HG03039 (cell line): ENCODE results near the gene ADGRL3.

Source experiments
- ATAC-seq: cut with Tn5 transposase; IDR thresholded peaks from one replicate; pipeline ENCODE4 v1.9.1; 2021; ENCODE audit warnings: mild to moderate bottlenecking, moderate library complexity; ENCODE audit not compliant: unreplicated experiment

The ADGRL3 gene

GRCh38 chr4:61531188-61531587 lies 331.1 kb downstream of the ADGRL3 start:
- ATAC-seq = no peak

DNA sequence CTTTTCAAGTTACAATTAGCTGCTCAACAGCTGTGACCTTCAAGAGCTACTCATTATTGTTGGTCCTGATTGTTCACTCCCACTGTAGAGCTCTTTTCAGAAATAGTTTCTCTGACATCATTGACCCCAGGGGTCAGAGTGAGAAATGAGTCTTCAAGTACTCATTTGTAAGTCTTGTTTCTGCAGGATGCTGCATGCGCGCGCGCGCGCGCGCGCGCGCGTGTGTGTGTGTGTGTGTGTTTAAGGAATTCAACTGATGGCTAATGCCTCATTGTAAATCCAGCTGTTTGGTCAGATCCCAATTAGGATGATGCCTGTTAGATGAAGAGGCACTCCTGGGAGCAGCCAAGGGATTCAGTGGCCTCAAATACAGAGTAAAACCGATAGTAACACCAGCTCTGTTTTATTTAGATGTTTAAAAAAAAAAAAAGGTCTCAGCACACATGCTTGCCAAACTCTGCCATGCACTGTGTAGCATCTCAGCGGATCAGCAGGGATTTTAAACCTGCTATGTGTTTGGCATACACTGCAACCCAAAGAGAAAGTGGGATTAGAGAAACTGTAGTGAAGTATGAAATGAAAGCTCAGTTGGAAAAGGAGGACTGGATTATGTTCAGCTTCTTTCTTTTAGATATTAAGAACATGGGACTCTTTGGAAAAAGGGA lies 332.3 kb downstream of the ADGRL3 start:
- no peak for ATAC-seq

DNA sequence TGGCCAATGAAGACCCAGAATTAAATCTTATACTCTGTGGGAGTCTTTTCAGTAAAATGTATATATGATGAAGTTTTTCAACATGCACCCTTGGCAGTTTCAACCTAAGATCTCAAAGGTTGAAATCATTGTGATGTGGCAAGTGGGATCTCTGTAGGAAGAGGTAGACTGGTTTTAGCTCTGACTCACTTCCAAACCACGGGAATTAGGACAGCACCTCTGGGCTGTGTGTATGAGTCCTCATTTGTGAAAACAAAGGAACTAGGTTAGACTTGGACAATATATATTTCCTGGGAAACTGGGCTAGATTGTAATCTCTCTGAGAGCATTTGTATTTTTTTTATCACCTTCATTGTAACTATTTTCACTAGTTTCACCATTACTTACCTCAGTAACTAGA lies 333.0 kb downstream of the ADGRL3 start:
- no peak for ATAC-seq

DNA sequence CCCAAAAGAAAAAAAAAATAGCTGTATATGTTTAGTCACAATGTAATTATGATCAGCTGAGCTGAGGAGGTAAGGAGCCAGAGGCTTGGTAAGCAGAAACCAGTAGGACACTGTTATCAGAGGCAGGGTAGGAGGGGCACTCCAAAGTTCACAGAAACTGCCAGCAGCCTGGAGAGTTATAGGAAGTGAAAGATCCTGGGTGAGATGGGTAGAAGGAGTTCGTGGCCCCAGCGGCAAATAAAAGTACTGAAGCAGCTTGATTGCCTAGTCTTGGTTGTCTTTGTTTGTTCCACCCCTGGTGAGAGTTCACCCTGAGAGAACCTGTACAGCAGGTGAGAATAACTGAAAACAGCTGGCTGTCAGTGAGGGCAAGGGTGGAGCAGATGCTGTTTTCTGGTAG lies 340.8 kb downstream of the ADGRL3 start:
- ATAC-seq = no peak

DNA sequence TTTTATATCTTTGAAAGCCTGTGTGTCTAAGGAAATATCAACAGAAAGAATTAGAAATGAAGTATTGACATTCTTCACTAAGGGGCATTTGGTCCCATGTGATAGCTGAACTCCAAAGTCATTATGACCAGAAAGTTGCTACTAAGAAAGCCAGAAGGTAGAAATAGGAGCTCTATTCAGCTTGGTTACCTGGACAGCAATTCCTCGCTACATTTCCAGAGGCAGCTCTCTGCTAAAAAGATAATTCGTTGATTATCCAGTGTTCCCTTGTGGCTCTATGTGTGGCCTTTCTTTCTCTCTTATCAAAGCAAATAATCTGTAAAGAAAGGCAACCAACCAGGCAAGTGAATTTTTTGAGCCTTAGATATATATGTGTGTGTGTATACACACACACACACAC lies 341.3 kb downstream of the ADGRL3 start:
- ATAC-seq = no peak

GRCh38 chr4:61543976-61544375 lies 343.9 kb downstream of the ADGRL3 start:
- ATAC-seq = no peak

DNA sequence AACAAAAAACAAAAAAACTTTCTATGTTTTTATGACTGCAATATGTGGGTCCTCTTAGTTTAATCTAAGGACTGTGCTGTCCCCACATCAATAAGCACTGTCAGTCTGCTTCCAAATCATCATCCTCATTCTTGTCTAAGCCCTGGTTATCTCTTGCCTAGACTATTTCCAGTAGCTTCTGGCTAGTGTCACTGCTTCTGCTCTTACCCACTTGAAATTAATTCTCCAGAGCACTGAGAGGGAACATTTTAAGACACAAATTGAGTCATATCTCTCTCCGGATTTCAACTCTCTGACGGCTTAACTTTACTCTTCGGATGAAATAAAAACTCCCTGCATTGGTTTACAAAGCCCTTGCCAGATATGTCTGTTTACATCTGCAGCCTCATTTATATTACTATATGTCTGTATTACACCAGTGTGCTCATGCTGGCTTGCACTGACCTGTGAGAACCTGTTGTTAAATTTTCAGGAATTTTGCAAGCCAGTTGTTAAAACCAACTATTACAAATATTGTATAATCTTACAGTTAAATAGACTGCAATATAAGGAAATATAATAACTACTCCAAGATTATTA lies 345.9 kb downstream of the ADGRL3 start:
- no peak for ATAC-seq

DNA sequence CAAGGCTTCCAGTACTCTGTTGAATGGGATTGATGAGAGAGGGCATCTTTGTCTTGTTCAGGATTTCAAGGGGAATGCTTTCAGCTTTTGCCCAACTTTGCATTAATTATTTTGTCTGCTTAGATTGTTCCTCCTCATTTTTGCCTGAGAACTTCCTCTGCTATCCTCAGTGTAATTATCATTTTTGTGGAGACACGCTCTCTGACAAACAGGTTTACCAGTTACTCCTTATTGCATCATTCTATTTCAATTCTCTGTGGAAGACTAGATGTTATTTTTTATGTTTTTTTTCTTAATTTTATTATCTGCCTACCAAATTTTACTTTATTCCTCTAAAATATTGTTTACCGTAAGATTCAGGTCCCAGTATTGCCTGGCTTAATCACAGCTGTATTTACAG lies 349.2 kb downstream of the ADGRL3 start:
- ATAC-seq = no peak

DNA sequence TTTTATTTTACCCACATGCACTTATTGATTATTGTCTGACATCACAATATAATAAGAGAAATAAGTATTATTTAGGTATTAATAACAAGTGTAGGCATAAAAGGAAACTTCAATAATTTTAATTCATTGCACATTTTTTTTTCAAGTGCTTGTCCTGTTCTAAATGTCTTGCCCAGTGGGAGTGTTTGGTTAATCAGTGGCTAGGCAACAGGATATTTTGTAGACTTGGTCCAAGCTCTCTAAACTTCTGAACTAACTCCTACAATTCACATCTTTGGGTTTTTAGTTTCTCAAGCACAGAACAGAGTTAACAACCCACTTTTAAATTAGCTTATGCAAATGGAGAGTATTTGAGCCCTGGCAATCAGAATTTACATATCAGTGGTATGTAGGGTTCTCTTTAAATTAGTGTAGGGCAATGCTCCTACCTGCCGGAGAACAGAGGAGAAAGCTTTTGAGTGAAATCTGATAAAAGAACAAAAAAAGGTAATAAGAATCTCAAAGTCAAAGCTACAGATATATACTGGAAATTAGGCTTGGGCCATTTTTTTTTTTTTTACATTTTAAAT lies 353.5 kb downstream of the ADGRL3 start:
- no peak for ATAC-seq

DNA sequence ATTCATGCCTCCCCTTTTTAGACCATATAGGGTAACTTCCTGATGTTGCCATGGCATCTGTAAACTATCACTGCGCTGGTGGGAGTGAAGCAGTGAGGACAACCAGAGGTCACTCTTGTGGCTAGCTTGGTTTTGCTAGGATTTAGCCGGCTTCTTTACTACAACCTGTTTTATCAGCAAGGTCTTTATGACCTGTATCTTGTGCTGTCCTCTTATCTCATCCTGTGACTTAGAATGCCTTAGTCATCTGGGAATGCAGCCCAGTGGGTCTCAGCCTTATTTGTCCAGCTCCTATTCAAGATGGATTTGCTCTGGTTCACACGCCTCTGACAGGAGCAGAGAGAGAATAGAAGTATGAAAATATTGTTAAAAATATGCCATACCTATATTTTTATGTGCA lies 355.7 kb downstream of the ADGRL3 start:
- no peak for ATAC-seq

DNA sequence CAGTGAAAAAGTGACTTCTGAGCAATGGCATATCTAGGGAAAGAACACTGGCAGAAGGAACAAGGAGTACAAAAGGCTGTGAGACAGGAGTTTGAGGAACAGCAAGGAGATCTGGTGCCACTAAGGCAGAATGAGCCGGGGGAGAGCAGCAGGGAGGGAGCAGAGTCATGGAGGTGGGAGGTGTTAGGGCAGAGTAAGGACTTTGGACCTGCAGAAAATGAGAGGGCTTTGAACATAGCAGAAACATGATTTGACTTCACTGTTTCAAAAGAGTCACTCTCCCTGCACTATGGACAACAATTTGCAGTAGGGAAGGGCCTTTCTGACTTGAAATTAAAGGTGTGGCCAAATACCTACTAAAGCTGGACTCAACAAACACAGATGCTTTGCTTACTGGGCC lies 356.2 kb downstream of the ADGRL3 start:
- no peak for ATAC-seq

GRCh38 chr4:61559396-61559795 lies 359.3 kb downstream of the ADGRL3 start:
- no peak for ATAC-seq

GRCh38 chr4:61561028-61561427 lies 360.9 kb downstream of the ADGRL3 start:
- no peak for ATAC-seq

- ATAC-seq = no peak
Observed at GRCh38 chr4:61571761-61572559, 371.8 kb downstream of the ADGRL3 start.

DNA sequence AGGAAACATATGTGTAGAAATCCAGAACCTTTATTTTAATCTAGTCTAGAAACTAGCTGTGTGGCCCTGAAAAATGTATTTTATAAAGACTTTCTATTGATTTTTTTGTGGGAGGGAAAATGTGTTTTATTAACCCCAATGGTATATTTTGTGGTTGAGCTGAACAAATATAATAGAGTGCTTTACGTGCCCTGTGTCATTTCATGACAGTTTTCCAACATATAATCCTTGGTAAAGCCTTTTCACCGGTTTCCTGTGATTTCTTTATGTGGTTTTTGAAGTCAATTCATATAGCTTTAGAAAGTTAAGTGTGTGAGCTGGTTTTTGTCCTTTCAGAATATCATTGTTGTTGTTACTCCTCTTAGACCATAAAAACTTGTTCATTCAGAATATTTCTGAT lies 375.7 kb downstream of the ADGRL3 start:
- no peak for ATAC-seq

DNA sequence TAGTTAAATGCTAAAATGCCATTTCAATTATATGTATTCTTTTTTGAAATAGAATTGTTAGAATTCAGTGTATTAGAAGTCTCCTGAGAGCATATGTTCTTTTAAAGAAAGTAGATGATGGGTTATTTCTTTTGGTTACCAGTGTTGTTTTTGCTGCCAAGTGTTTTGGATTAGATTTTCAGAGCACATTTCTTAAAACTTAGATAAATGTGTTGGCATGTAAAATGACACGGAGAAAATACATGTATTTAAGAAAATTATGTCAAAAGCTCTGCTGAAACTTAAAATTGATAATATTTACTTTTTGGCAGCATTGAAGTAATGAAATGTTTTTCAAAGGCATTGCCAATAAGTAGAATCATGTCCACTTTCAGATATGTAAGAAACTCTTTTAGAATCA lies 379.7 kb downstream of the ADGRL3 start:
- ATAC-seq = no peak

DNA sequence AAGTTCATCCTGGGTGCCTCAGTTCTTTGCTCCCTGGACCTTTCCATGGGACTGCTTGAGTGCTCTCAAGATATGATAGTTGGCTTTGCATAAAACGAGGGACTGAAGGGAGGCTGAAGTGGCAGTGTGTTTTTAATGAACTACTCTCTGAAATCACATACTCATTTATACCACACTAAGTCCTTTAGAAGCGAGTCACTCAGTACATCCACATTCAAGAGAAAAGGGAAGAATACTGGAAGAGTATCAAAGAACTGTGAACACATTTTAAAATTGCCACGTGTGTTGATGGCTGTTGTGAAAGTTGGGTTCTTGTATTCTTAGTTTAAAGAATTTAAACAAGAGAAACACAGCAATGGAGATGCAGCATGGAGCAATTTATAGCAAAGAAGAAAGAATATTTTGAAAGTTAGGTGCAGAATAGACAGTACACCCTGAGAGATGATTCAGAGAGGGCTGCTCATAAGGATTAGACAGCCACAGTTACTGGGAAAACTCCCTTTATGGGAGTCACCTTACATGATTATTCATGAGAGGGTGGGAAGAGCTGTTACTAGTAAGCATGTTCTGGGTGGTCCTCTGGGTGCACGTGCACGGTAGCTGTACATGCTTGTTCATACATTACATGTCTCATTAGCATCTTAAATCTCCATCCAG lies 380.7 kb downstream of the ADGRL3 start:
- ATAC-seq = no peak

DNA sequence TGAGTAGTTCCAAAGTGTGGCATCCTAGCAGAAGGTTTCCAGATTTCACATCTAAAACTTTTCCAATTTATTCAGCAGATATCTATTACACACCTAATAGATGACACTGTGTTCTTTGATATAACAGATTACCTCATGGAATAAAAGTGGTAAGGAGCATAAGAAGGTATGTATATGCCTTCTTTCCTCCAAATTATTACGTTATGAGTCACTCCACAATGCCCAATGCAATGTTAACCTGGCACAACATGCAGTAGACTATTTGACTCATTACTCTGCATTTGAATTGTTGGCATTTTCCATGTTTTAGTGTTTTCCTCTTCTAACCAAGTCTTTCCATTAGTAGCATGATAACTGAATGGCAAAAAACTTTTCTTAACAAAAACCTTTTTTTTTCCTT lies 383.6 kb downstream of the ADGRL3 start:
- ATAC-seq = no peak

DNA sequence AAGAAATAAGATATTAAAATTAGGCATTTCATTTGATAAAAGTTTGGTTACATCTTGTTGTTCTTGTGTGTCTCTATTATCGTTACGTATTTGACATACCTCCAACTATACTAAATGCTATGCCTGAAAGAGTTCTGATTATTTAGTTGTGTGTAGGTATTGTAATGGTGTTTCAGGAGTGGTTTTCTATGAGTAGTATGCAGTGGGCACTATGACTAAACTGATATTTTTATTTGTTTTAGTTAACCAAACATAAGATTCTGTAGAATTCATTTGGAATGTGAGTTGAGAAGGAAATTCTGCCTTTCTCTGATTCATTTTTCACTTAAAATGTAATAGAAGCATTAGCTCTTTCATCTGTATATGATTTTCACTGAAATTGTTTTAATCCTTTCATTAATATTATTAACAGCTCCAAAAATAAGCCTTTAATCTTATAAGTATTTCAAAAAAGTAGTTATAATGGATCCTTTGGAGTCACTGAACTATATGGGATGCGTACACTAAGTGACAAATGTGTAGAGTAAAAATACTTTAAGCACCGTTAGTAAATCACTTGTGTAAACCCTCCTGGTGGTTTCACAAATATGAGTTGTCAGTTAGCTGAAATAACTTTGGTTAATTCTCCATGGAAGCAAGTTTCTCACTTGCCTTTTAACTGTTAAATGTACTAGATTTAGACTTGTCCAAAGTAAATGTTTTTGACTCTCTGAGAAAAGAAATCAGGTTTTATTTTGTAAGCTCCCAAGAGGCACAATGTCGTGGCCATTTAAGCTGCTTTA lies 388.7 kb downstream of the ADGRL3 start:
- ATAC-seq = no peak

DNA sequence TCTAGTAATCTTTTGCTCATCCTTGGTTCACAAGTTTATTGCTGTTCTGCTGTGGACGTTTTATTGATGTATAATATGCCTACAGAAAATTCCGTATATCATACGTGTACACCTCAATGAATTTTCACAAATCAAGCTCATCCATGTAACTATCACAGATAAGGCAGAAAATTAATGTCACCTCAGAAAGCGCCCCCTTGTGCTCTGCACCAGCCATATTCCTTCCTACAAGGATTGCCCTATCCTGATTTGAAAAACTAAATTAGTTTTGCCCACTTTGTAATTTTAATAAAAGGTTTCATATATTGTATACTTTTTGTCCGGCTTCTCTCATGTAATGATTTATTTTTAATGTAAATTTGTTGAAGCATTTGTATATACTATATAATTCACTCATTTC lies 390.8 kb downstream of the ADGRL3 start:
- no peak for ATAC-seq
